ENCODE measurements around the gene ARMC2. TPM values are rescaled to one million over a fixed set of nuclear protein-coding genes. Genes with fewer than 3 reads are reported as not detected.

ARMC2 gene
- total and polyA plus RNA-seq, 2 donors (not counting 3 experiments of a cell fraction or from before 2014, with no cell fraction given): 1.7 to 3.7 TPM

- H3K27ac ChIP-seq (ENCODE audit: insufficient read depth, low read depth, low read length): no peak overlapping the region
- no peak overlapping the region for H3K4me2 ChIP-seq (ENCODE audit: insufficient read depth, low read length)
- no peak for TF ChIP-seq POLR2A (IDR thresholded peaks at IDR 0.05; ENCODE audit: low read depth, low read length)
- dilution Hi-C loops (cut with MboI; ENCODE audit: extremely low pct_ligation_motif_present, low sequenced_read_pairs): no loop called here
- H2AFZ ChIP-seq (ENCODE audit: low read depth, low read length): no peak overlapping the region
- no peaks in the 10 kb centered on the region for H3K4me1 ChIP-seq (ENCODE audit: control insufficient read depth, extremely low read depth, insufficient read depth, low read length)
- H3K4me3 ChIP-seq (replicated peaks in 1 of 3; ENCODE audit: insufficient read depth in 1 of 3, low read depth in 1 of 3, low read length in 3 of 3): no peak overlapping the region
- peaks cover 7% of the 10 kb centered on the region for H3K79me2 ChIP-seq (ENCODE audit: control insufficient read depth, insufficient read depth, low read length)
- intact Hi-C loops (cut with micrococcal nuclease): no loop called here
- H3K27me3 ChIP-seq (ENCODE audit: control insufficient read depth in 2 of 2, insufficient read depth in 2 of 2, low read length in 2 of 2): no peaks in the 10 kb centered on the region
- ChIA-PET CTCF (no interaction called here), POLR2A (no interaction called here)
- DNase-seq (ENCODE audit: low read depth, low spot score): no peak
- H3K9me1 ChIP-seq (replicated peaks; ENCODE audit: control insufficient read depth, extremely low read depth, insufficient read depth, low read length): no peaks in the 10 kb centered on the region
- H4K20me1 ChIP-seq (replicated peaks; ENCODE audit: control insufficient read depth, extremely low read depth, insufficient read depth, low read length): peaks cover 2% of the 10 kb centered on the region
- BruUV-seq (replicated peaks): no TSS peak
- no peak for FAIRE-seq
- H3K36me3 ChIP-seq (ENCODE audit: control insufficient read depth in 2 of 2, extremely low read depth in 1 of 2, insufficient read depth in 2 of 2, low read length in 2 of 2): peaks cover 0 to 4% of the 10 kb centered on the region in 2 experiments
- H3K9me3 ChIP-seq (replicated peaks; ENCODE audit: control insufficient read depth, insufficient read depth, low read length): no peaks in the 10 kb centered on the region
- H3K9ac ChIP-seq (replicated peaks; ENCODE audit: extremely low read depth, insufficient read depth, low read length): no peak overlapping the region
Observed at GRCh38 chr6:109002882-109003281, 154.7 kb downstream of the ARMC2 start.

- ChIA-PET POLR2A (no interaction called here), CTCF (no interaction called here)
- Histone ChIP-seq H3K4me2 (ENCODE audit: insufficient read depth, low read length) (no peak overlapping the region), H3K4me3 (replicated peaks in 1 of 3; ENCODE audit: insufficient read depth in 1 of 3, low read depth in 1 of 3, low read length in 3 of 3) (no peak overlapping the region), H3K79me2 (ENCODE audit: control insufficient read depth, insufficient read depth, low read length) (peaks cover 7% of the 10 kb centered on the region), H3K9me3 (replicated peaks; ENCODE audit: control insufficient read depth, insufficient read depth, low read length) (no peaks in the 10 kb centered on the region), H3K36me3 (ENCODE audit: control insufficient read depth in 2 of 2, extremely low read depth in 1 of 2, insufficient read depth in 2 of 2, low read length in 2 of 2) (no peaks in the 10 kb centered on the region), H2AFZ (ENCODE audit: low read depth, low read length) (no peak overlapping the region), H3K9ac (replicated peaks; ENCODE audit: extremely low read depth, insufficient read depth, low read length) (no peak overlapping the region), H3K4me1 (ENCODE audit: control insufficient read depth, extremely low read depth, insufficient read depth, low read length) (peaks cover 6% of the 10 kb centered on the region), H3K27me3 (ENCODE audit: control insufficient read depth in 2 of 2, insufficient read depth in 2 of 2, low read length in 2 of 2) (no peaks in the 10 kb centered on the region), H3K27ac (ENCODE audit: insufficient read depth, low read depth, low read length) (no peak overlapping the region), H4K20me1 (replicated peaks; ENCODE audit: control insufficient read depth, extremely low read depth, insufficient read depth, low read length) (no peaks in the 10 kb centered on the region), H3K9me1 (replicated peaks; ENCODE audit: control insufficient read depth, extremely low read depth, insufficient read depth, low read length) (no peaks in the 10 kb centered on the region)
- intact Hi-C loops (cut with micrococcal nuclease): loop anchor here (5.0 kb wide), 1 partner anchor 110 kb away; no protein-coding TSS in a partner anchor
- no peak for DNase-seq (ENCODE audit: low read depth, low spot score)
- TF ChIP-seq FOS (IDR thresholded peaks at IDR 0.05; ENCODE audit: borderline replicate concordance, insufficient read depth, low read length) (no peak), MAX (IDR thresholded peaks at IDR 0.05; ENCODE audit: insufficient read depth, insufficient read length) (no peak), CTCF (IDR thresholded peaks at IDR 0.05; ENCODE audit: extremely low read depth in 1 of 2, insufficient read depth in 1 of 2, low read depth in 1 of 2, low read length in 2 of 2) (no peak), POLR2AphosphoS5 (IDR thresholded peaks at IDR 0.05; ENCODE audit: insufficient read depth, low read depth, low read length) (no peak), MYC (IDR thresholded peaks at IDR 0.05; ENCODE audit: low read depth, low read length) (no peak), JUN (IDR thresholded peaks at IDR 0.05; ENCODE audit: borderline replicate concordance, insufficient read depth, insufficient read length, low read depth) (no peak), POLR2A (IDR thresholded peaks at IDR 0.05; ENCODE audit: low read depth, low read length) (no peak), GATA2 (IDR thresholded peaks at IDR 0.05; ENCODE audit: insufficient read depth, insufficient read length, low read depth, low read length) (no peak), EZH2 (IDR thresholded peaks at IDR 0.05; ENCODE audit: borderline replicate concordance, low read depth, low read length, severe bottlenecking) (no peak)
- dilution Hi-C loops (cut with MboI; ENCODE audit: extremely low pct_ligation_motif_present, low sequenced_read_pairs): no loop called here
- no TSS peak for BruUV-seq (replicated peaks)
- FAIRE-seq: no peak
Observed at GRCh38 chr6:109006818-109007217, 158.6 kb downstream of the ARMC2 start.
